Right atrium auricular region (tissue), 2 donors: Measurements from ENCODE around the gene RALGAPA1. TPM values are rescaled to one million over a fixed set of nuclear protein-coding genes. Genes with fewer than 3 reads are reported as not detected.
"Not testable (repeated sequence)": the region's sequence is repeated elsewhere in the genome, so short reads cannot be mapped to it uniquely, and the experiment has no call there.

Source experiments
- DNase-seq: peaks from one replicate; pipeline ENCODE4 v3.0.0-alpha.2; 2019; ENCODE audit warnings: low spot score
- H3K27ac ChIP-seq, 2 donors: fragments of 200-600 bp; sonication (generic); 1 replicate in 1 of 2; 2 replicates in 1 of 2; pipeline ENCODE4 v1.5.1; 2016 to 2019
- H3K27me3 ChIP-seq, 2 donors: fragments of 200-600 bp; sonication (generic); one replicate each; pipeline versions ENCODE4 v1.5.1 to v1.6.0; 2017 to 2019
- H3K36me3 ChIP-seq: fragments of 200-600 bp; sonication (generic); one replicate; pipeline ENCODE4 v1.5.1; 2016
- H3K4me1 ChIP-seq, 2 donors: fragments of 200-600 bp; sonication (generic); one replicate each; pipeline versions ENCODE4 v1.5.1 to v1.6.0; 2017 to 2019
- H3K4me3 ChIP-seq, 2 donors: fragments of 200-600 bp; sonication (generic); 1 replicate in 1 of 2; 2 replicates in 1 of 2; pipeline ENCODE4 v1.5.1; 2017 to 2019; ENCODE audit warnings: mild to moderate bottlenecking in 1 of 2, moderate library complexity in 1 of 2
- H3K9me3 ChIP-seq, 2 donors: fragments of 200-600 bp; sonication (generic); one replicate each; pipeline ENCODE4 v1.5.1; 2019
- CTCF ChIP-seq, 2 donors: fragments of 200-600 bp; sonication (generic); IDR thresholded peaks; one replicate each; pipeline ENCODE4 v1.5.1; 2019; ENCODE audit warnings: antibody characterized with exemption in 2 of 2
- total RNA-seq, 2 donors: library from RNA; depleted of rRNA; stranded (reverse); fragments of >200 nt; gene quantifications; one replicate each; pipeline ENCODE4 v1.1.0, GENCODE V29; 2016

RALGAPA1 gene
- total RNA-seq, 2 donors from 2014 or later, result 26.9 to 29.6 TPM

- Histone ChIP-seq H3K27me3 (no peaks in the 10 kb centered on the region), H3K4me3 (no peak overlapping the region), H3K36me3 (peaks cover 5% of the 10 kb centered on the region), H3K4me1 (peaks cover 0 to 10% of the 10 kb centered on the region in 2 donors), H3K27ac (no peak overlapping the region), H3K9me3 (no peaks in the 10 kb centered on the region)
- TF ChIP-seq CTCF (IDR thresholded peaks at IDR 0.05), result no peak
- DNase-seq, result no peak
Measured at GRCh38 chr14:35829449-35829848, 20.4 kb upstream of the RALGAPA1 start.

GRCh38 chr14:35827678-35828472, 18.8 kb upstream of the RALGAPA1 start:
- H3K4me3 ChIP-seq, result no peak overlapping the region
- no peak for TF ChIP-seq CTCF (IDR thresholded peaks at IDR 0.05)
- peaks cover 0 to 10% of the 10 kb centered on the region in 2 donors for H3K4me1 ChIP-seq
- H3K36me3 ChIP-seq, result peaks cover 5% of the 10 kb centered on the region
- no peaks in the 10 kb centered on the region for H3K27me3 ChIP-seq
- H3K27ac ChIP-seq, result no peak overlapping the region
- DNase-seq, result no peak
- H3K9me3 ChIP-seq, result no peaks in the 10 kb centered on the region

- Histone ChIP-seq H3K4me1 (peaks cover 0 to 10% of the 10 kb centered on the region in 2 donors), H3K9me3 (no peaks in the 10 kb centered on the region), H3K27me3 (no peaks in the 10 kb centered on the region), H3K36me3 (peaks cover 5% of the 10 kb centered on the region), H3K27ac (peak overlapping the region; percentile 93 to 98), H3K4me3 (peak overlapping the region; percentile 59 to 74)
- no peak for DNase-seq
- TF ChIP-seq CTCF (IDR thresholded peaks at IDR 0.05), result no peak
Measured at GRCh38 chr14:35826952-35827416, 17.9 kb upstream of the RALGAPA1 start.

GRCh38 chr14:35826218-35826951, 17.3 kb upstream of the RALGAPA1 start, which contains the start of gene BRMS1L:
Gene BRMS1L, plus strand, starts transcription at chr14:35826338. Its CDS starts 179 bp downstream, at chr14:35826517.
- Histone ChIP-seq H3K4me1 (peaks cover 0 to 10% of the 10 kb centered on the region in 2 donors), H3K4me3 (peak within 1 kb of the TSS; percentile 59 to 74), H3K27me3 (no peaks in the 10 kb centered on the region), H3K36me3 (peaks cover under 1% of the 10 kb centered on the region), H3K27ac (peak within 1 kb of the TSS; percentile 93 to 98), H3K9me3 (no peaks in the 10 kb centered on the region)
- no peak for TF ChIP-seq CTCF (IDR thresholded peaks at IDR 0.05)
- peak; percentile 99 for DNase-seq

GRCh38 chr14:35825968-35826217, 16.8 kb upstream of the RALGAPA1 start:
- no peaks in the 10 kb centered on the region for H3K9me3 ChIP-seq
- peak overlapping the region; percentile 59 to 74 for H3K4me3 ChIP-seq
- H3K4me1 ChIP-seq, result peaks cover 0 to 10% of the 10 kb centered on the region in 2 donors
- peak overlapping the region; percentile 93 to 98 for H3K27ac ChIP-seq
- H3K27me3 ChIP-seq, result no peaks in the 10 kb centered on the region
- no peak for TF ChIP-seq CTCF (IDR thresholded peaks at IDR 0.05)
- H3K36me3 ChIP-seq, result no peaks in the 10 kb centered on the region
- DNase-seq, result no peak

- not testable (repeated sequence) for DNase-seq, H3K9me3 ChIP-seq, H3K36me3 ChIP-seq, H3K27me3 ChIP-seq, H3K27ac ChIP-seq
- H3K4me3 ChIP-seq, result peak overlapping the region in 1 of 2 donors; percentile 74
- H3K4me1 ChIP-seq, result peaks cover 0 to 10% of the 10 kb centered on the region in 2 donors
Measured at GRCh38 chr14:35824446-35825165, 15.5 kb upstream of the RALGAPA1 start.
